Gastroesophageal sphincter (tissue), 4 donors: ENCODE measurements around the gene LTBP3. TPM values are rescaled to one million over a fixed set of nuclear protein-coding genes. Genes with fewer than 3 reads are reported as not detected.

Experiments used
- ATAC-seq: fragments of 150-250 bp; one replicate; pipeline ENCODE4 v1.9.1; 2016; ENCODE audit warnings: mild to moderate bottlenecking, moderate library complexity
- H3K27ac ChIP-seq, 4 donors: fragments of 200-600 bp; sonication (generic) in 3 of 4; 1 replicate in 3 of 4; 2 replicates in 1 of 4; pipeline ENCODE4 v1.5.1; 2016 to 2019
- H3K27me3 ChIP-seq: fragments of 200-600 bp; sonication (generic); one replicate; pipeline ENCODE4 v1.5.1; 2019
- H3K36me3 ChIP-seq, 2 donors: fragments of 200-600 bp; sonication (generic); one replicate each; pipeline ENCODE4 v1.5.1; 2019; ENCODE audit warnings: control low read depth in 1 of 2
- H3K4me1 ChIP-seq, 3 donors: fragments of 200-600 bp; sonication (generic); 1 replicate in 2 of 3; 2 replicates in 1 of 3; pipeline ENCODE4 v1.5.1; 2016 to 2019; ENCODE audit warnings: control low read depth in 2 of 3
- H3K4me3 ChIP-seq, 2 donors: fragments of 200-600 bp; sonication (generic); one replicate each; pipeline ENCODE4 v1.5.1; 2019; ENCODE audit warnings: mild to moderate bottlenecking in 1 of 2, moderate library complexity in 1 of 2
- H3K9me3 ChIP-seq, 3 donors: fragments of 200-600 bp; sonication (generic); one replicate each; pipeline ENCODE4 v1.5.1; 2017 to 2019; ENCODE audit warnings: control low read depth in 2 of 3
- CTCF ChIP-seq, 4 experiments: fragments of 200-600 bp in 2 of 4; fragments of 450-650 bp in 2 of 4; sonication (generic) in 1 of 4; IDR thresholded peaks; one replicate each; pipeline ENCODE4 v1.5.1; 2017 to 2019; ENCODE audit warnings: antibody characterized with exemption in 4 of 4, mild to moderate bottlenecking in 2 of 4, moderate library complexity in 2 of 4
- EP300 ChIP-seq: sonication (generic); formaldehyde crosslinking; IDR thresholded peaks from one replicate; pipeline ENCODE4 v1.6.1; 2017; ENCODE audit warnings: antibody characterized with exemption, mild to moderate bottlenecking
- POLR2A ChIP-seq, 2 donors: fragments of 450-650 bp; IDR thresholded peaks; one replicate each; pipeline ENCODE4 v1.6.1; 2017; ENCODE audit warnings: antibody characterized with exemption in 2 of 2, mild to moderate bottlenecking in 2 of 2, moderate library complexity in 1 of 2
- POLR2AphosphoS5 ChIP-seq: sonication (generic); formaldehyde crosslinking; IDR thresholded peaks from one replicate; pipeline ENCODE4 v1.6.1; 2017; ENCODE audit warnings: antibody characterized with exemption
- WGBS, 2 donors: methylation state at CpG; one replicate each; pipeline ENCODE4 v1.1.5; 2018; ENCODE audit warnings: low coverage in 1 of 2; 5-methylcytosine and 5-hydroxymethylcytosine counted together
- small RNA-seq, 4 donors: library from RNA; depleted of rRNA; stranded (forward); fragments of <200 nt; gene quantifications; one replicate each; pipeline ENCODE3, GENCODE V24; 2016
- total RNA-seq, 4 donors: library from RNA; depleted of rRNA; stranded (reverse); fragments of >200 nt; gene quantifications; one replicate each; pipeline ENCODE4 v1.1.0, GENCODE V29; 2016

The LTBP3 gene
- total RNA-seq, 4 donors from 2014 or later: 90.6 to 173 (median 139) TPM

- peak; percentile 20 for ATAC-seq
- 16 to 50% methylated on average over 5 to 10 of the region's 17 CpGs for WGBS, 2 donors
- Histone ChIP-seq H3K9me3 (no peaks in the 10 kb centered on the region), H3K4me3 (no peak overlapping the region), H3K36me3 (no peaks in the 10 kb centered on the region), H3K4me1 (peaks cover 50 to 97% (median 84%) of the 10 kb centered on the region in 3 donors), H3K27ac (peak overlapping the region; percentile 96 to 99 (median 98)), H3K27me3 (no peaks in the 10 kb centered on the region)
- TF ChIP-seq POLR2AphosphoS5 (peak; percentile 82), CTCF (IDR thresholded peaks at IDR 0.05) (peak in 1 of 4 experiments; percentile 20), EP300 (peak; percentile 75), POLR2A (IDR thresholded peaks at IDR 0.05) (peak in 1 of 2 donors; percentile 17)
Measured at GRCh38 chr11:65491614-65492386, 66.4 kb downstream of the LTBP3 start.

- TF ChIP-seq POLR2A (IDR thresholded peaks at IDR 0.05) (no peak), CTCF (IDR thresholded peaks at IDR 0.05) (no peak), POLR2AphosphoS5 (no peak), EP300 (no peak)
- Histone ChIP-seq H3K27ac (peak overlapping the region; percentile 96 to 99 (median 98)), H3K9me3 (no peaks in the 10 kb centered on the region), H3K4me1 (peaks cover 52 to 97% (median 91%) of the 10 kb centered on the region in 3 donors), H3K27me3 (no peaks in the 10 kb centered on the region), H3K36me3 (no peaks in the 10 kb centered on the region), H3K4me3 (no peak overlapping the region)
- no peak for ATAC-seq
- 32% methylated on average over 2 of the region's 3 CpGs; no CpG with 5 or more reads in 1 of the 2 donors for WGBS, 2 donors
Measured at GRCh38 chr11:65491163-65491465, 67.0 kb downstream of the LTBP3 start.

GRCh38 chr11:65489706-65490320 is 68.3 kb downstream of the LTBP3 start:
- Histone ChIP-seq H3K9me3 (no peaks in the 10 kb centered on the region), H3K4me3 (no peak overlapping the region), H3K27me3 (no peaks in the 10 kb centered on the region), H3K27ac (peak overlapping the region; percentile 96 to 99 (median 98)), H3K4me1 (peaks cover 49 to 97% (median 91%) of the 10 kb centered on the region in 3 donors), H3K36me3 (no peaks in the 10 kb centered on the region)
- TF ChIP-seq POLR2A (IDR thresholded peaks at IDR 0.05) (no peak), CTCF (IDR thresholded peaks at IDR 0.05) (no peak), EP300 (no peak), POLR2AphosphoS5 (no peak)
- 0 to 11% methylated on average over 1 to 4 of the region's 8 CpGs for WGBS, 2 donors
- no peak for ATAC-seq

GRCh38 chr11:65489035-65489705 is 69.0 kb downstream of the LTBP3 start:
- ATAC-seq: peak; percentile 28
- TF ChIP-seq POLR2AphosphoS5 (peak; percentile 47), EP300 (no peak), CTCF (IDR thresholded peaks at IDR 0.05) (peak in 1 of 4 experiments; percentile 13), POLR2A (IDR thresholded peaks at IDR 0.05) (no peak)
- peaks cover 47 to 96% (median 85%) of the 10 kb centered on the region in 3 donors for H3K4me1 ChIP-seq
- 60% methylated on average over 1 of the region's 10 CpGs; no CpG with 5 or more reads in 1 of the 2 donors for WGBS, 2 donors
- no peaks in the 10 kb centered on the region for H3K9me3 ChIP-seq
- no peak overlapping the region for H3K4me3 ChIP-seq
- peak overlapping the region; percentile 96 to 99 (median 98) for H3K27ac ChIP-seq
- no peaks in the 10 kb centered on the region for H3K27me3 ChIP-seq
- no peaks in the 10 kb centered on the region for H3K36me3 ChIP-seq

Small RNAs within 50 kb of the gene (small RNA-seq; reads per million reads assigned to genes)
- 0 reads per million in 4 donors for gene AP001362.1
- gene RF01684: 0 reads per million in 4 donors

Other genes starting within 250 kb of the LTBP3 start
- gene CDC42EP2, start 243.5 kb downstream of the LTBP3 start, total RNA-seq: 10 to 100 TPM; 26.3 to 63.4 (median 42.8) TPM
- gene DPF2, start 224.5 kb downstream of the LTBP3 start, total RNA-seq: 10 to 100 TPM; 42.5 to 72.7 (median 62.1) TPM
- gene TIGD3, start 203.6 kb downstream of the LTBP3 start, total RNA-seq: under 1 TPM in 2 of 4 donors, not detected in 2; 0.27 to 0.67 TPM
- gene SLC25A45, start 175.7 kb downstream of the LTBP3 start, total RNA-seq: 10 to 100 TPM in 1 of 4 donors, 1 to 10 TPM in 3; 3.7 to 11.5 (median 7.5) TPM
- gene FRMD8, start 171.7 kb downstream of the LTBP3 start, total RNA-seq: 10 to 100 TPM; 19.9 to 31.5 (median 21.3) TPM
- gene NEAT1, start 135.6 kb downstream of the LTBP3 start, total RNA-seq: 100 to 1,000 TPM in 2 of 4 donors, 10 to 100 TPM in 2; 21.0 to 341 (median 183) TPM
- over 10,000 TPM in 2 of 4 donors, 1,000 to 10,000 TPM in 2; 2,194 to 20,520 (median 8,164) TPM for gene MALAT1, start 59.3 kb downstream of the LTBP3 start, total RNA-seq
- 10 to 100 TPM; 70.6 to 97.6 (median 89.2) TPM for gene SCYL1, start 33.3 kb downstream of the LTBP3 start, total RNA-seq
- gene ZNRD2, start 12.1 kb upstream of the LTBP3 start, total RNA-seq: 10 to 100 TPM; 38.4 to 73.5 (median 43.5) TPM
- 10 to 100 TPM; 36.6 to 68.3 (median 55.0) TPM for gene FAM89B, start 14.2 kb upstream of the LTBP3 start, total RNA-seq
- 100 to 1,000 TPM; 172 to 329 (median 202) TPM for gene EHBP1L1, start 17.7 kb upstream of the LTBP3 start, total RNA-seq
- gene KCNK7, start 37.4 kb upstream of the LTBP3 start, total RNA-seq: 1 to 10 TPM in 1 of 4 donors, under 1 TPM in 2, not detected in 1; 0.40 to 1.5 (median 0.93) TPM
- gene MAP3K11, start 55.9 kb upstream of the LTBP3 start, total RNA-seq: 10 to 100 TPM; 20.5 to 35.3 (median 28.0) TPM
- gene PCNX3, start 57.4 kb upstream of the LTBP3 start, total RNA-seq: 10 to 100 TPM; 15.9 to 40.1 (median 19.3) TPM
- gene SIPA1, start 79.7 kb upstream of the LTBP3 start, total RNA-seq: 10 to 100 TPM; 32.9 to 45.0 (median 38.3) TPM
- 10 to 100 TPM; 47.3 to 78.8 (median 63.9) TPM for gene RELA, start 104.6 kb upstream of the LTBP3 start, total RNA-seq
- 10 to 100 TPM; 49.7 to 84.9 (median 81.6) TPM for gene KAT5, start 153.9 kb upstream of the LTBP3 start, total RNA-seq
- 100 to 1,000 TPM in 2 of 4 donors, 10 to 100 TPM in 2; 69.0 to 196 (median 96.3) TPM for gene RNASEH2C, start 162.4 kb upstream of the LTBP3 start, total RNA-seq
- gene AP5B1, start 222.6 kb upstream of the LTBP3 start, total RNA-seq: 10 to 100 TPM; 11.2 to 23.4 (median 15.7) TPM
- under 1 TPM in 1 of 4 donors, not detected in 3; 0.62 TPM for gene OVOL1, start 228.7 kb upstream of the LTBP3 start, total RNA-seq